CD4-positive, alpha-beta T cell treated with Interleukin-12 subunit alpha and Interleukin-12 subunit beta, for 1 hour (primary cell): Measurements from ENCODE around the gene OLA1.

Experiments used
- DNase-seq: peaks from one replicate; pipeline ENCODE4 v3.0.0-alpha.2; 2020

OLA1 gene

DNA sequence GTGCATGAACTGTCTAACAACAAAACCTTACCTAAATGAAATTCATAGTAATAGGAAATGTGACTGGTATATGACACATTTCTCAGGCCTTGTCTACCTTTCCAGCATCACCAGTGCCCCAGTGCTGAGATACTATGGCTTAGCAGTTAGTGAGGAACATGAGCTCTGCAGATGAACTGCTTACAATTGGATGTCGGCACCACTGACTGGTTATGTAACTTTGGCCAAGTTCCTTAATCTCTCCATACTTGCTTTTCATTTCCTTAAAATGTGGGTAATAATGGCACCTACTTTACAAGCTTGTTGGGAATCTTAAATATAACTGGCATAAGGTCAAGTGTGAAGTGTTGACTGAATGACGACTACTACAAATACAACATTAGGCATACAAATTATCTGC lies 136.3 kb downstream of the OLA1 start:
- no peak for DNase-seq

DNA sequence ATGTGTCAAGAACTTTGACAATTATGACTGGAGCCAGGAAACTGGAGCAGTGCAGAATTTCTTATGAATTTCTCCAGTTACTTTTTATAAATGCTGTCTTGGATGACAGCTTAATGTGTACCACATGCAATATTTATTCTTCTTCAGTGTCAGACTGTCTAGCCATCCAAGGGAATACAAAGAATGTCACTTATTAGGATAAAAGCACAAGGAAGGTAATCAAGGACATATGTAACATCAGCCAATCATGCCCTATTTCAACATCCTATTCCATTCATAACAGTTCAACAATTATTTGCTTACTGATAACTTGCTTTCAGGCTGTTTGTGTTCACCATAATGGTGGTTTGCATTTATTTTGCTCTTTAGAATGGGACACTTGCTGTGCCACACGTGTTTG lies 139.8 kb downstream of the OLA1 start:
- no peak for DNase-seq

DNA sequence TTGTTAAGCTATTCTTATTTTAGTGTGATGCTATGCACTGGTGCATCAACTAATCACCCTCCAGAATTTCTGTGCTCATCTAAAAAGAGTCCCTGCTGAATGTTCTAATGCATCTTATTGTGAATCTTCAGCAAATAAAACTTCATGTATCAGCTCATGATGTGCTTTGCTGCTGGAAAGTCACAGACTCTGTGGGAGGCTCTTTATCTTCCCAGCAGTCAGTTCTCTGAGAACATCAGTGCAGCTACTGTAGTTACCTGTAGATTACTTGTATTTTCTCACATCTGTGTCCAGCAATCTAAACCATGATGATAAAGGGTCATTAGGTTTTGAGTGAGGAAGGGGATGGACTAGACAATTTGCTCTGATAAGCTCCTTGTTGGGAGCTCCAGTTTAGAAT lies 141.6 kb downstream of the OLA1 start:
- DNase-seq = no peak

DNA sequence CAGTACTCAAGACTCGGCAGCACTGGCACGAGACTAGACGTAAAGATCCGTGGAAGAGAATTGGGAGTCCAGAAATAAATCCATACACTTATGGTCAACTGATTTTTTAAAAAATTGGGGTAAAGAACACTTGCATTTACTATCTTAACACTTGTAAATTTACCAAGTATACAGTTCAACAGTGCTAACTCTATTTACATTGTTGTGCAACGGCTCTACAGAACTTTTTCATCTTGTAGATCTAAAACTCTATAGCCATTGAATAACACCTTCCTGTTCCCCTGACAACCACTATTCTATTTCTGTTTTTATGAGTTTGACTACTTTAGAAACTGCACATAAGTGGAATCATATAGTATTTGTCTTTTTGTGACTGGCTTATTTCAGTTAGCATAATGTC lies 153.8 kb downstream of the OLA1 start:
- no peak for DNase-seq

DNA sequence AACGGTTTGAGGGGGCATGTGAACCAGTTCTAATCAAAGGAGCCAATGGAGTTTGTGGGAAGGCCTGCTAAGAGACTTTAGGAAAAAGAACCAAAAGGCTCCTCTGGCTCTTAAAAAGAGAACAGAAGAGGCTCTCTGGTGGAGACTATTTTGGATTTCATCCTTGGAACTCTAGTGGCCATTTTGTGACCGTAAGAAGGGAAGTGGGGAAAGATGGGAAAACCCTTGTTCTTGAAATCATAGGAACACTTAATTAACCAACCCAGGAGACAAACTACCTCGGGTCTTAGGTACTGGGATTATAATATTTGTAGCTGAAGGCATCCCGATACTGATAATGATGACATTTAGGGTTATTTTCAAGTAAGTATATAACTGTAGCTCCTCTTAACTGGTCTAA lies 157.9 kb downstream of the OLA1 start:
- DNase-seq = no peak

DNA sequence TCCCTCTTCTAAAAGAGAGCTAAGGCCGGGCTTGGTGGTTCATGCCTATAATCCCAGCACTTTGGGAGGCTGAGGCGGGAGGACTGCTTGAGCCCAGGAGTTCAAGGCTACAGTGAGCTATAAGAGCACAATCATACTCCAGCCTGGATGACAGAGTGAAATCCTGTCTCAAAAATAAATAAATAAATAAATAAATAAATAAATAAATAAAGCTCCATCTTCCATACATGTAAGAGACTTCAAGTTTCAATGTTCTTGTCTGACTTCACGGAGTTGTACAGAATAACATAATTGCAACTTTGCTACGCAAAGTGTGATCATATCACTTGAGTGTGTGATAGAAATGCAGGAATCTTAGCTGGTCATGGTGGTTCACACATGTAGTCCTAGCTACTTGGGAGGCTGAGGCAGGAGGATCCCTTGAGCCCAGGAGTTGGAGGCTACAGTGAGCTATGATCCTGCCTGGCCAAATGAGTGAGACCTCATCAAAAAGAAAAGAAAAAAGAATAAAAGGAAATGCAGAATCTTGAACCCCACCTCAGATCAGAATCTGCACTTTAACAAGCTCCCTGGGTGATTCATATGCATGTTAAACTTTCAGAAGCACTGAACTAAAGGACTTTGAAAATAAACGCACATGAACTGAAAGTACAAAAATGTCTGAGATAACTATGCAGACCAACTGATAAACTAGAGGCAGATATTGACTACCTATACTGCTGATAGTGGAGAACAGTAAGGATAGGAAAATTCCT lies 159.4 kb downstream of the OLA1 start:
- no peak for DNase-seq

DNA sequence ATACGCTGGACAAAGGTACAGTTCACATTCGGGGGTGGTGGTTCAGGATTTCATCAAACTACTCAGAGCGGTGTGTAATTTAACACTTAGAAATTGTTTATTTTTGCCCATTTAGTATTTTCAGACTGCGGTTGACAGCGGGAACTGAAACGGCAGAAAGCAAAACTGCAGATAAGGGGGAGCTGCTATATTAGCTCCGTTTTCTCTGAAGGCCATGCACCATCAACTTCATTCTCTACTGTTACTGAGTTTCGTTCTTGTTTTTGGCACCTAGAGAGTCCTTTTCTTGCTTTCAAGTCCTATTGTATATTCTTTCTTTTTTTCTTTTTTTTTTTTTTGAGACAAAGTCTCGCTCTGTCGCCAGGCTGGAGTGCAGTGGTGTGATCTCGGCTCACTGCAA lies 161.6 kb downstream of the OLA1 start:
- DNase-seq = no peak

DNA sequence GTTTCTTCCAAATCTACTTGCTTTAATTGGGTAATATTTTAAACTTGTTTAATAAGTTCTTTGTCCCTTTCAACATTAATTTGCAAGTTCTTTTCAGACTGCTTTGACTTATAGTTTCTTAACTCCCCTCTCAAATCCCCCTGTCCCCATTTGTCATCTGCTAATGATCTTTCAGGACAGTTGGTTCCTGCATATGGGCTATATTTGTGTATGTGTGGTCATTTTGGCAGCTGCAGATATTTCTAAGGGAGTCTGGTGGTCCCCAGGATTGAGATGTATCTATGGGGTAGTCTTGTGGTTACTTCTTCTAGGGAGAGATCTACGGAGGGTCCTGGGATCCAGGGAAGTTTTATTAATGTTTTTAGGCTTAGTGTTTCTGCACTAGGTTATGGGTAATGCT lies 162.6 kb downstream of the OLA1 start:
- DNase-seq = no peak

DNA sequence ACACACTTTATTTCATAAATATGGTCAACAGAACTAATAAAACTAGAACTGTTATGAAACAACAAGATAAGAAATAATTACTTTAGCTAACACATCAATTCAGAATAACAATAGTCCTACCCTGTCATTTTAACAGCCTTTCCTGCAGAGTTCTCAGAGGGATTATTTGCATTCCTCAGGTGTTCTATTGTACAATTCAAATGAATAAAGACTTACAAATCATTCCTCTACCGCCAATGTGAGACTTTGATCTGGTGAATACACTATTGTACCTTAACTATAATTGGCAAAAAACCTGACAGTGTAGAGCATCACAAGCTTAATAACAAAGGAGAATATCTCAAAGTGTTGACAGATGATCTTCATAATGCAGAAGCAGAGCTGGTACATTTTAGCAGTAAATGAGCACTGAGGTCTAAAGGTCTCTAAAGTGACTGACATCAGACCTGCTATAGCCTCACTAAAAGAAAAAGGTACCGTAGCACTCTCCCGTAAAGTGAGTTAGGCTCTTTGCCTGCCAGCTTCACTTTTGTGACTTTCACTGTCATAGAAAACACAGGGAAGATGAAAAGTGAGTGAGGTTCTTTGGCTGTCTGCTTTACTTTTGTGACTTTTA lies 164.4 kb downstream of the OLA1 start:
- no peak for DNase-seq

DNA sequence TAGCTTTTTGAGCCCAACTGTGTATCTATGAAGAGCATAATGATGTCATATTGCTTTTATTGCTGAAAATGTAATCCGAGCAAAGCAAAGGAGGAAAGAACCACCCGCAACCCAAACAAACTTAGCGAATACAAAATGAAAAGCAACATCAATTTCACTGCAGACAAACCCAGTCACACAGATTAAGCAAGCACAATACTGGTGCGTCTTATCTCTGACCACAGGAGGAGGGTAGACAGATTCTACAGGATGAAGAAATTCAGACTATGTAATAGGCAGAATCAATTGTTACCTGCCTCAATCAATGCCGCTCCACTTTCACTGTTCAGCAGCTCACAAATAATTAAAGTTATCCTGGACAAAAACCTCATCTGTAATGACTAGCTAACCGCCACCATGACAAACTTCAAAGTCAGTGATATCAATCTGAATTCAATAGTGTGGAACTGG lies 167.6 kb downstream of the OLA1 start:
- DNase-seq = no peak

DNA sequence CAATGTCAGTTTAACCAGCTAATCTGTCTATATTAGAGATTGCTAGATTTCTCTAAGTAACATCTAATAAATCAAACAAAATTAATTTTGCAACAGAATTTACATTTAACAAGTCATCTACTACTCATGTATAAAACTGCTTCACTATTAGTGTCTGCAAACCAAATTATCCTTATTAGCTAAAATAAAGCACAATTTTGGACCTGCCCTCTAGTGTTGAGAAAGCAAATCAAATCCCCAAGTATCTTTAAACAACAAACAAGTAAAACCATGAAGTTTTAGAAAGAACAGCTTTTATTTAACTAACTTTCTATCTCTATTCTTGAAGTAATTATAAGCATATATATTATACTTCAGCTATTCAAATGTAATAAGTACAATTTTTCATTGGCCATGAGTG lies 170.1 kb downstream of the OLA1 start:
- DNase-seq = no peak

DNA sequence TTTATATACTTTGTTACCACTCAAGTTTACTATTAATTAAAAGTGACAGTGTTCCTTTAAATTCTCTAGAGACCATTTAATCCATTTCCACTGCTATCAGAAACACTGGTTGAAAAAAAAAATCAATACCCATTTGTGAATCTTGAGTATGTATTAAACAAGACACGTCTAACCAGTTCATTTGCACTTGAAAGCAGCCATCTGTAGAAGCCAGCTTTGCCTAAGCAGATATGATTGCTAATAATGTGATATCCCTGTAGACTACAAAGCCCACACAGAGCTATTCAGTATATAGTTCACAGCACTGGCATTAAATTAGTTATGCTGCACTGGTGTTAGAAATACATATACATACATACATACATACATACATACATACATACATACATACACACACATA lies 171.4 kb downstream of the OLA1 start:
- DNase-seq = no peak

DNA sequence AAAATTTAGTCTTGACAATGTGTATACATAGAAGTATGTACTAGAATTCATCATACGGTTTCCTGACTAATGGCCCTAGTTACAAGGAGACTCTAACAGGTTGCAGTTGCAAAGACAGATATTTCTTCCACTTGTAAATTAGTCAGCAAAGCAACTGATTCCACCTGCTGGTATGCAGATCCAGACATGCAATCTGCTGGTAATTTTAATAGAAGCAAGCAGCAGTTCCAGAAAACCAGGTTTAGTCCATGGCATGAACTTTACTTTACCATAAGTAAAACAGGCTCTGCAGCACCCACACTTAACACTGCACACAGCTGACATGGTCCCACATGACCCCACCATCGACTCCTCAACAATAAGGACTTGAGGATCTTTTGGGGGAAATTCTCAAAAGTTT lies 172.3 kb downstream of the OLA1 start:
- no peak for DNase-seq

DNA sequence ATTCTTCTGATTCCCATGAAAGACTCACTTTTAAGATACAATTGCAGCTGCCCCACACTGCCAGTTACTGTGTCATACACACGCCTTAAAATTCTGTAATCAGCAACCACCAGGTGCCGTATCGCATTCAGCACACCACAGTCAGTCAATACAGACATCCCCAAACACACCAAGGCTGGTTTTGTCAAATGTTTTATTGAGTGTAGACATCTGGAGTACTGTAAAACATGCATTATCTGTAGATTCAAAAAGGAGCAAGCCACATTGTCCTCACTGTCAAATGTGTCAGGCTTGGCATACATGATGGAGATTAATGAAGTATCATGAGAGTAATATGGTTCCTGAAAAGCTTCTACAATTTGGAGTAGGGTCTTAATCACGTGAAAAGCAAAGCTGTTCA lies 173.5 kb downstream of the OLA1 start:
- DNase-seq = no peak

DNA sequence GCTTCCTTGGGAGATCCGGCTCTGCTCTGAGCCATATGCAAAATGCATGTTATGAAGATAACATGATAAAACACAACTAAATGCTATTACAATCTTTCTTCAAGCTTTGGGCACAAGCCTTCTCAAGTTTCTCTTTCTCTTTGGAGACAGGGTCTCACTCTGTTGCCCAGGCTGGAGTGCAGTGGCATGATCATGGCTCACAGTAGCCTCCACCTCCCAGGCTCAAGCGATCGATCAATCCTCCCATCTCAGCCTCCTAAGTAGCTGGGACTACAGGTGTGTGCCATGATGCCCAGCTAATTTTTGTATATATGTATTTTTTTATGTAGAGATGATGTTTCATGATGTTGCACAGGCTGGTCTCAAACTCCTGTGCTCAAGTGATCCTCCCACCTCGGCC lies 175.5 kb downstream of the OLA1 start:
- no peak for DNase-seq

DNA sequence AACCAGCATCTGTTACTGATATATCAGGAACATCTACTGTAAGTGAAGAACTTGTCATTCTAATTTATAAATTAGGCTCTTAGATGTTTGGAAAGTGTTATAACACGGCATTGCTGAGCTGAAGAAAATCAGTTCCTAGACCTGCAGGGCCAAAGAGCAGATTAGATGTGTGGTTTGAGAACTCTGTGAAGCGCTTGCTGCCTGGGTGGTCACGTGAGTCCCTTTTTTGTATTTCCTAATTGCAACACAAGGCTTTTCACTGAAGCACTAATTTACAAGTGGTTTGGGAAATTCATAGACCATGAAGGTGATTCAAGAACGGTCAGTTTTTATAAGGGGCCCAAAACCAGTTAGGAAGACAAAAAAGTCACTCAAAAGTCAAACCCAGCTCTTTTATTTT lies 176.3 kb downstream of the OLA1 start:
- DNase-seq = no peak

DNA sequence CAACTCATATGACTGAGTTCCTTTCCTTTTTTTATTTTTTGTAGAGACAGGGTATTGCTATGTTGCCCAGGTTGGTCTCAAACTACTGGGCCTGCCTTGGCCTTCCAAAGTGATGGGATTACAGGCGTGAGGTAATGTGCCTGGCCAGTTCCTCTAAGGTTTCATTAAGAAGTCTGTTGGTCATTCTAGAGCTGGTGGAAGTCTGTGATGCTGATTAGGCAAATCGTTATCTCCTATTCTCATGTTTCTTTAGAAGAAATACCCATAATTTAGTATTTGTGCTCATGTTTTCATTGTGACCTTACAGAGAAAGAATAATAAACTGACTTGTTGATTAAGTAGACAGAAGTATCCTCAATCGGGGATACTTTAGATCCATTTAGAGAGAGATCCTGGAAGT lies 177.0 kb downstream of the OLA1 start:
- no peak for DNase-seq

DNA sequence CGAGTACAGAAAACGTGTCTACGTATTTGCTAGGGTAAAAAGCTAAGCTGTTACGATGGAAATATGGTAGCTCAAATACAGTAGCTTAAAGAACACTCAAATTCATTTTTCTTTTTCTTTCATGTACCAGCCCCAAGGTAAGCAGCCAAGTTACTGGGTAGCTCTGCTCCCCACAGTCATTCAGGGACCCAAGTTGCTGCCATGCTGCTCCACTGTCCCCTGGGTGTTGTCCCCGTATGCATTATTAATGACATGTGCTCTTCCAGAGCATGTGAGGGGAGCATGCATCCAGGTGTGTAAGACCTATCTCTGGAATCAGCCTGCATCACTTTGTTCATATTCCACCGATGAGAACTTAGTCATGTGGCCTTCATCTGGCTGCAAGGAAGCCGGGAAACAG lies 178.1 kb downstream of the OLA1 start:
- no peak for DNase-seq

DNA sequence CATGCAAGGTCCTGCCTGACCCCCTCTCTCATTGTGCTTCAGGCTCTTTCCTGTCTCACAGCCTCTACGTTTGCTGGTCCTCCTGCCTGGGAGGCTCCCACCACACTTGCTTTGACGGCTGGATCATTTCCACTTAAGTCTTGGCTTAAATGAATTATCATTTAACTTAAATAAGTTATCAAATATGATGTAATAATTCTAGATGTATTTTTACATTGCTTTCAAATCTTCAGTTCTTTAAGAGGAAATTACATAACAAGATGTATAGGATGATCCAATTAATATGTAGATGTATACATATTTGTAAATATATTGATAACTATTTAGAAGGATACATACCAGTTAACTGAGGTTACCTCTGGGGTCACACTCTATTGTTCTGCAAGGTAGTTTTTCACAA lies 180.5 kb downstream of the OLA1 start:
- no peak for DNase-seq

DNA sequence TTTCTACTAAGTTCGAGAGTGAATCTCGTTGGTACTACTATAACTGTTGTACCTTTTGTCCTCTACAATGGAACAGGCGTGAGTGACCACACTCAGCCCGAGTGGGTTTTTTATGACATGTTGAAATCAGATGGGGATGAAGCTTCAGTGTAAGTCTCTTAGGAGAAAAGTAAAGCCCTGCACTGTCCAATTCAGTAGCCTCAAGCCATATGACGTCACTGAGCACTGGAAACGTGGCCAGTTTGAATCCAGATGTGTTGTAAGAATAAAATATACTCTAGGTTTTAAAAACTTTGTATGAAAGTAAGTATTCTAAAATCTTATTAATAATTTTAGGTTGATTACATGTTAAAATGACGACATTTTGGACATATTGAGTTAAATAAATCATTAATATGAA lies 181.5 kb downstream of the OLA1 start:
- DNase-seq = no peak

DNA sequence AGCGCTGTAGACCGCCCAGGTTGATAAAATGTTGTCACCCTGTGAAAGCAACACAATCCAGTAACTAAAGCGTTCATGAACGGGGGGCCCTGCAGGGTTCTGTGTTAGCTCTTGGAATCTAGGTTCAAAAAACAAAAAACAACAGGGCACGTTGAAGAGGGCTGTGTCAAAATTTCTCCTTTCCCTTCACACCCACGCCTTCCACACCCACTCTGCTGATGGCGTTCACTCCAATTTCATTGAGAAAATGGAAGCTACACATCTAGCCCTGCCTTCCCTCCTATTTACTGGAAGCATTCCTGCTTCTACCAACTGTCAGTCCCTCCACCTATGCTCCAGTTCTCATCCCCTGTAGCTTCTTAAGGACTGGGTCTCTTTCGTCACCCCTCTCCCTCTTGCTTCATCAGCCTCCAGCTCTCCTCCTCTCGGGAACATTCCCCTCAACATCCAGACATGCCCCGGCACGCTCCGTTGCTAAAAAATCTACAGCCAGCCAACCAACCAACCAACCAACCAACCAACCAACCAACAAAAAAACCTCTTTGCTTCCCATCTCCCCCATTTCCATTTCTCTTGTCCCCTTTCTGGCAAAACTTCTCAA lies 184.7 kb downstream of the OLA1 start:
- no peak for DNase-seq

DNA sequence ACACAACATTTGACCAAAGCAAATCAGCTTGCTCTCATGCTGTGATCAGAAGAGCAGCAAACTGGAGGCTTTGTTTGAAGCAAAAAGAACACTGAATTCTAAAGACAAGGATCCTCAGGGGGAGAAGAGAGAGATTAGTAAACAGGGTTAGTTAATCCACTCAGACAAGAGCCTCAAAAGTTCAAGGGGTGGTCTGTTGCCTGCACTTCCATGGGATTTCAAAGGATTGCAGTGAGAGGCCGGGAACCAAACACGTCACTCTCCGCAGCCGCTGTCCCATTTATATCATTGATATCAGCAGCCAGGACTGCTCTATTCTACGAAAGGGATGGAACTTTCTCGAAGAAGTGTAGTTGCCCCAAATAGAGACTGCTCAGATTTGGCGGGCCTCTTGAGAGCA lies 185.4 kb downstream of the OLA1 start:
- DNase-seq = no peak

DNA sequence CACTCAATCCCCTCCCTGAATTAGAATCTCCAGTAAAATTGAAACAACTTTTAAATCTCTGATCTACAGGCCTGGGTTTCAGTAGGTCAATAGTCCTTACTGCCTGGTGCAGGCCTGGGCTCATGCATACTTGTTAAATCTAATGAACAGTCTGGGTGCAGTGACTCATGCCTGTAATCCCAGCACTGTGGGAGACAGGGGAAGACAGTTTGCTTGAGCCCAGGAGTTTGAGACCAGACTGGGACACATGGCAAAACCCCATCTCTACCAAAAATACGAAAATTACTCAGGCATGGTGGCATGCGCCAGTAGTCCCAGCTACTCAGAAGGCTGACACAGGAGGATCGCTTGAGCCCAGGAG lies 188.5 kb downstream of the OLA1 start:
- no peak for DNase-seq

DNA sequence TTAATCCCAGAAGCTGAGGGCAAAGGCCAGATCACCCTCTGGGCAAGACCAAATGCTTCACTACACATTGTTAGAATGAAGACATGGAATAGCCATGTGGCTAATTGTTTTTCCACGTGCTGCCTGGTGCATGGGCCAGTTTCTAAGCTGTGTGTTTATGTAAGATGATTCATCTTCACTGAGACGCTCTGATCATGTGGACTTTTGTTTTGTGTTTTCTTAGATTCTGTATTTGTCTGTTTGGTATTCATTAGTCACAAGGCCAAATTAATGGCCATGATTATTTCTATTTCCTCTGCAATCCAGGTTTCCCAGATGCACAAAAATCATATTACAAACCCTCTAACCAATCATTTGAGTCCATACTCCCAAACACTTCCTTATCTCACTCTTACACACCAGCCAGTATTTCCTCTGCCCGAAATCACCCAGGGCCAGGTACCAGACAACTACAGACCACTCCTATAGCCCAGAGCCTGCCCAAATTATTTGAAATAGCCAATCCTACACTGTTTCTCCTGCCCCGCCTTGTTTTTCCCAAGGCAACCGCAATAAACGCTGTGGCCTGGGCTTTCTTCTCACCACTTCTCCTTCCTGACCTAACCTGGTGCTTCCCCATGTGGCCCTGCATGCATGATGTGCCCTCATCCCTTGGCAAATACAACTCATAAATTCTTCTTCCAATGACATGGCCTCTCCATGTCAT lies 189.0 kb downstream of the OLA1 start:
- peak; percentile 10 for DNase-seq
